A549 (cell line): ENCODE data around the gene TCOF1. TPM values are rescaled to one million over a fixed set of nuclear protein-coding genes. Genes with fewer than 3 reads are reported as not detected.

ENCODE experiments used
- ATAC-seq, 2 experiments: fragments of 200-7000 bp in 1 of 2; fragments of >200 bp in 1 of 2; cut with Nextera tagmentation in 1 of 2; cut with Tn5 transposase in 1 of 2; 3 replicates each; pipeline versions ENCODE4 v1.8.0 to v1.9.1; 2018 to 2020; ENCODE audit warnings: mild to moderate bottlenecking in 1 of 2, moderate library complexity in 1 of 2
- CTCF ChIA-PET: fragments of 300-600 bp; sonication (Branson Sonifier 250); formaldehyde crosslinking; extraction: SDS; loops from one replicate; lab custom pipeline; 2021; ENCODE audit warnings: antibody characterized with exemption, inconsistent platforms; lab: Yijun Ruan, JAX
- POLR2A ChIA-PET: fragments of 350-600 bp; formaldehyde crosslinking; extraction: SDS; loops from one replicate; lab custom pipeline; 2021; ENCODE audit warnings: antibody characterized with exemption, inconsistent platforms; lab: Yijun Ruan, JAX
- DNase-seq, 2 experiments: peaks; one replicate each; pipeline versions ENCODE4 v3.0.0 to v3.0.0-alpha.2; 2011 to 2016; ENCODE audit warnings: low read depth in 1 of 2, low spot score in 1 of 2
- FAIRE-seq: peaks from 2 replicates; lab custom pipeline; 2011; peaks lifted over from hg19 to GRCh38; lab: Jason Lieb, UNC
- H3K27ac ChIP-seq, 2 experiments: fragments of >200 bp; sonication (Bioruptor Twin); formaldehyde crosslinking; 3 replicates each; pipeline ENCODE4 v1.5.1; 2016 to 2017
- H3K4me1 ChIP-seq: fragments of >200 bp; sonication (Bioruptor Twin); formaldehyde crosslinking; 3 replicates; pipeline ENCODE4 v1.6.1; 2016
- H3K4me2 ChIP-seq: fragments of >200 bp; sonication (Bioruptor Twin); formaldehyde crosslinking; 3 replicates; pipeline ENCODE4 v1.6.1; 2016
- H3K4me3 ChIP-seq: fragments of >200 bp; sonication (Bioruptor Twin); formaldehyde crosslinking; 3 replicates; pipeline ENCODE4 v1.5.1; 2016
- H3K9me3 ChIP-seq: fragments of >200 bp; sonication (Bioruptor Twin); formaldehyde crosslinking; 3 replicates; pipeline ENCODE4 v1.6.1; 2016
- BCL3 ChIP-seq: fragments of >200 bp; sonication (Bioruptor Twin); formaldehyde crosslinking; IDR thresholded peaks from 3 replicates; pipeline ENCODE4 v1.6.1; 2016
- BHLHE40 ChIP-seq: IDR thresholded peaks from 2 replicates; pipeline ENCODE4 v1.6.1; 2012; ENCODE audit warnings: low read depth, low read length, inconsistent platforms
- CBX8 ChIP-seq: fragments of 200-600 bp; sonication (generic); IDR thresholded peaks from 2 replicates; pipeline ENCODE4 v1.6.1; 2016
- CEBPB ChIP-seq, 2 experiments: fragments of >200 bp in 1 of 2; sonication (Bioruptor Twin) in 1 of 2; formaldehyde crosslinking in 1 of 2; IDR thresholded peaks; 2 replicates each; pipeline ENCODE4 v1.6.1; 2012 to 2016
- EHF ChIP-seq: fragments of 250-450 bp; sonication (Bioruptor Pico); IDR thresholded peaks from 2 replicates; pipeline ENCODE4 v1.5.0; 2020; ENCODE audit warnings: mild to moderate bottlenecking
- ELK1 ChIP-seq: fragments of 150-350 bp; IDR thresholded peaks from 2 replicates; pipeline ENCODE4 v1.6.1; 2014; ENCODE audit warnings: low read depth, mild to moderate bottlenecking, low read length
- FOSB ChIP-seq: fragments of 250-450 bp; sonication (Bioruptor Pico); IDR thresholded peaks from 2 replicates; pipeline ENCODE4 v1.5.0; 2020; ENCODE audit warnings: mild to moderate bottlenecking, moderate library complexity
- FOSL2 ChIP-seq, 2 experiments: fragments of 450-650 bp in 1 of 2; fragments of >200 bp in 1 of 2; sonication (Bioruptor Twin) in 1 of 2; formaldehyde crosslinking; IDR thresholded peaks; 2 replicates each; pipeline versions ENCODE4 v1.5.0 to v1.6.1; 2016 to 2020; ENCODE audit warnings: mild to moderate bottlenecking in 1 of 2, moderate library complexity in 1 of 2
- HDAC2 ChIP-seq: fragments of 200-600 bp; sonication (generic); IDR thresholded peaks from 2 replicates; pipeline ENCODE4 v1.6.1; 2016
- HOXA7 ChIP-seq: fragments of 250-450 bp; sonication (Bioruptor Pico); IDR thresholded peaks from 2 replicates; pipeline ENCODE4 v1.5.0; 2020; ENCODE audit warnings: mild to moderate bottlenecking, moderate library complexity
- HOXB5 ChIP-seq: fragments of 250-450 bp; sonication (Bioruptor Pico); IDR thresholded peaks from 2 replicates; pipeline ENCODE4 v1.5.0; 2020; ENCODE audit warnings: mild to moderate bottlenecking, moderate library complexity
- JUNB ChIP-seq: fragments of >200 bp; sonication (Bioruptor Twin); formaldehyde crosslinking; IDR thresholded peaks from 2 replicates; pipeline ENCODE4 v1.6.1; 2016
- KDM1A ChIP-seq: fragments of 200-600 bp; sonication (generic); IDR thresholded peaks from 2 replicates; pipeline ENCODE4 v1.6.1; 2016; ENCODE audit warnings: low read depth, mild to moderate bottlenecking
- KDM5A ChIP-seq: fragments of 200-600 bp; sonication (generic); IDR thresholded peaks from 2 replicates; pipeline ENCODE4 v1.6.1; 2016; ENCODE audit warnings: antibody characterized with exemption, mild to moderate bottlenecking
- MAZ ChIP-seq: fragments of 150-350 bp; IDR thresholded peaks from 2 replicates; pipeline ENCODE4 v1.6.1; 2014; ENCODE audit warnings: antibody characterized with exemption, low read depth, low read length, borderline replicate concordance
- MYC ChIP-seq: IDR thresholded peaks from 2 replicates; pipeline ENCODE4 v1.6.1; 2012; ENCODE audit warnings: mild to moderate bottlenecking, inconsistent platforms, low read length, improper control_type of control experiment, borderline replicate concordance
- NPAS2 ChIP-seq: fragments of 250-450 bp; sonication (Bioruptor Pico); IDR thresholded peaks from 2 replicates; pipeline ENCODE4 v1.8.0; 2022; ENCODE audit warnings: mild to moderate bottlenecking, moderate library complexity, borderline replicate concordance
- PHF8 ChIP-seq: fragments of 200-600 bp; sonication (generic); IDR thresholded peaks from 2 replicates; pipeline ENCODE4 v1.6.1; 2016; ENCODE audit warnings: low read depth, mild to moderate bottlenecking, antibody characterized with exemption, moderate library complexity, borderline replicate concordance
- REST ChIP-seq: fragments of 200-600 bp; sonication (generic); IDR thresholded peaks from 2 replicates; pipeline ENCODE4 v1.6.1; 2016; ENCODE audit warnings: antibody characterized with exemption, mild to moderate bottlenecking, moderate library complexity
- RNF2 ChIP-seq: fragments of 200-600 bp; sonication (generic); IDR thresholded peaks from 2 replicates; pipeline ENCODE4 v1.6.1; 2016; ENCODE audit warnings: low read depth, mild to moderate bottlenecking, antibody characterized with exemption, moderate library complexity, borderline replicate concordance
- ZC3H11A ChIP-seq: fragments of 450-650 bp; IDR thresholded peaks from 2 replicates; pipeline ENCODE4 v1.6.1; 2014; ENCODE audit warnings: antibody characterized with exemption, mild to moderate bottlenecking
- WGBS: methylation state at CpG from one replicate; pipeline ENCODE4 v1.1.6; 2017; ENCODE audit errors: missing lambda C conversion rate; 5-methylcytosine and 5-hydroxymethylcytosine counted together
- polyA plus RNA-seq, 4 experiments: library from polyadenylated mRNA; depleted of rRNA in 3 of 4; stranded (reverse); fragments of >200 nt; fragmentation: RNase III in 1 of 4; extraction: RNeasy Plus Mini Kit Qiagen cat#74134 plus additional on column Dnase treatment in 1 of 4; gene quantifications; 2 replicates in 3 of 4; 3 replicates in 1 of 4; pipeline ENCODE4 v1.2.3, GENCODE V29; 2011 to 2017

The TCOF1 gene
- polyA plus RNA-seq, 2 of the 4 experiments (the other 2 are of a cell fraction) = 17.5 to 47.1 TPM

GRCh38 chr5:150398722-150399523 lies 41.4 kb downstream of the TCOF1 start:
- Histone ChIP-seq H3K4me2 (no peak overlapping the region), H3K27ac (no peak overlapping the region), H3K4me3 (no peak overlapping the region), H3K4me1 (no peaks in the 10 kb centered on the region), H3K9me3 (no peaks in the 10 kb centered on the region)
- peak; percentile 70 to 79; a peak in 5 of 6 replicates for ATAC-seq
- POLR2A ChIA-PET = no interaction called here
- FAIRE-seq = no peak
- CTCF ChIA-PET = interaction anchor here (0.6 to 2.5 kb wide), 8 partner anchors 12 to 237 kb away, joined by 3 to 11 read pairs (median 4); no protein-coding TSS in a partner anchor
- WGBS = 87% methylated on average over 11 of the region's 12 CpGs
- no peak for TF ChIP-seq RNF2
- TF ChIP-seq ZC3H11A = no peak
- no peak for TF ChIP-seq MYC
- no peak for TF ChIP-seq BCL3
- TF ChIP-seq CEBPB (IDR thresholded peaks at IDR 0.05) = no peak
- DNase-seq = peak; percentile 31 to 47

GRCh38 chr5:150399524-150400211 lies 42.2 kb downstream of the TCOF1 start:
- FAIRE-seq (no peak), ATAC-seq (no peak), DNase-seq (no peak)
- WGBS = 93% methylated on average over 11 of the region's 11 CpGs
- POLR2A ChIA-PET = no interaction called here
- no peak overlapping the region for H3K4me3 ChIP-seq
- no peaks in the 10 kb centered on the region for H3K9me3 ChIP-seq
- CTCF ChIA-PET = interaction anchor here (0.6 to 2.5 kb wide), 9 partner anchors 11 to 239 kb away, joined by 3 to 11 read pairs (median 4); no protein-coding TSS in a partner anchor
- TF ChIP-seq ELK1 = no peak
- TF ChIP-seq CBX8 = no peak
- no peak for TF ChIP-seq HOXA7 (CRISPR knock-in tag)
- no peak for TF ChIP-seq FOSB (CRISPR knock-in tag)
- TF ChIP-seq KDM1A = no peak
- no peak for TF ChIP-seq KDM5A
- no peak for TF ChIP-seq BHLHE40
- no peak for TF ChIP-seq BCL3
- TF ChIP-seq JUNB = no peak
- TF ChIP-seq REST = no peak
- TF ChIP-seq MAZ = no peak
- TF ChIP-seq EHF (CRISPR knock-in tag) = no peak
- TF ChIP-seq PHF8 = no peak
- TF ChIP-seq HOXB5 (CRISPR knock-in tag) = no peak
- no peak for TF ChIP-seq FOSL2 (IDR thresholded peaks at IDR 0.05)
- no peak for TF ChIP-seq FOSL2 (CRISPR knock-in tag; IDR thresholded peaks at IDR 0.05)
- TF ChIP-seq NPAS2 = no peak
- TF ChIP-seq HDAC2 = no peak
- no peak overlapping the region for H3K27ac ChIP-seq
- H3K4me2 ChIP-seq = no peak overlapping the region
- no peaks in the 10 kb centered on the region for H3K4me1 ChIP-seq
